Lower leg skin (tissue), 4 donors: ENCODE measurements around the gene CHAF1B. TPM values are rescaled to one million over a fixed set of nuclear protein-coding genes. Genes with fewer than 3 reads are reported as not detected.

Experiments
- DNase-seq, 2 donors: peaks; one replicate each; pipeline ENCODE4 v3.0.0-alpha.2; 2019; ENCODE audit warnings: low spot score in 2 of 2
- H3K4me3 ChIP-seq: fragments of 200-600 bp; sonication (generic); 2 replicates; pipeline ENCODE4 v1.5.1; 2017; ENCODE audit warnings: mild to moderate bottlenecking, low read depth; ENCODE audit not compliant: poor library complexity, severe bottlenecking
- CTCF ChIP-seq, 3 donors: fragments of 450-650 bp; IDR thresholded peaks; one replicate each; pipeline ENCODE4 v1.5.1; 2016; ENCODE audit warnings: antibody characterized with exemption in 3 of 3, mild to moderate bottlenecking in 3 of 3, moderate library complexity in 2 of 3
- POLR2A ChIP-seq, 2 donors: fragments of 450-650 bp; IDR thresholded peaks; one replicate each; pipeline ENCODE4 v1.6.1; 2016 to 2017; ENCODE audit warnings: antibody characterized with exemption in 2 of 2, mild to moderate bottlenecking in 1 of 2, moderate library complexity in 1 of 2
- whole genome bisulfite sequencing, 2 donors: methylation state at CpG; one replicate each; pipeline ENCODE4 v1.1.5; 2018; 5-methylcytosine and 5-hydroxymethylcytosine counted together
- intact Hi-C: fragments of 100-400 bp; cut with DNase I; formaldehyde crosslinking; loops from one replicate; pipeline ENCODE4 v1.15.0; 2023; ENCODE audit warnings: low total_unique reads
- total RNA-seq, 4 donors: library from RNA; depleted of rRNA; stranded (reverse); fragments of >200 nt; gene quantifications; one replicate each; pipeline ENCODE4 v1.1.0, GENCODE V29; 2016

The CHAF1B gene
- total RNA-seq, 4 donors from 2014 or later: 1.6 to 3.0 (median 2.1) TPM

DNA sequence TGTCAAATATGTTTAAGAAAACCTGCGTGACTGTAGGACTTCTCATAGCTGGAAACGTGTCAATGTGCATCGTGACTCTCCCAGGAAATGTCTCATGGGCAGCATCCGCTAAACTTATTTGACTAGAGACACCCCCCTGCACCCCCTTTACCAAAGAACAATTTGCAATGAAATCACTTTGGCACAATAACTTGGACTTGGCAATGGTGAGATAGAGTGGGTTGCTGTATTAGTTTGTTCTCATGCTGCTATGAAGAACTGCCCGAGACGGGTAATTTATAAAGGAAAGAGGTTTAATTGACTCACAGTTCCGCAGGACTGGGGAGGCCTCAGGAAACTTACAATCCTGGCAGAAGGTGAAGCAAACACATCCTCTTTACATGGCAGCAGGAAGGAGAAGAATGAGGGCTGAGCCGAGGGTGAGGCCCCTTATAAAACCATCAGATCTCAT lies 80.9 kb downstream of the CHAF1B start:
- intact Hi-C loops: no loop called here
- TF ChIP-seq POLR2A (IDR thresholded peaks at IDR 0.05): no peak
- no peak for TF ChIP-seq CTCF (IDR thresholded peaks at IDR 0.05)
- H3K4me3 ChIP-seq: no peak overlapping the region
- no peak for DNase-seq
- WGBS, 2 donors: 77 to 81% methylated on average over 8 of the region's 8 CpGs

Other genes with a start within 250 kb of the CHAF1B start
- 10 to 100 TPM; 20.0 to 47.3 (median 33.5) TPM for gene DOP1B, start 228.6 kb upstream of the CHAF1B start, total RNA-seq
- gene MORC3, start 65.2 kb upstream of the CHAF1B start, total RNA-seq: 10 to 100 TPM; 47.4 to 71.3 (median 56.8) TPM
- under 1 TPM in 1 of 4 donors, not detected in 3; 0.13 TPM for gene CLDN14, start 94.7 kb downstream of the CHAF1B start, total RNA-seq